NCI-H526 (cell line): ENCODE measurements around the gene AGBL4.
A peak's percentile ranks its signal among the peaks of the same experiment; 100 is the strongest.
"Not testable (repeated sequence)": the region's sequence is repeated elsewhere in the genome, so short reads cannot be mapped to it uniquely, and the experiment has no call there.

ENCODE experiments used
- DNase-seq, 2 experiments: peaks; one replicate each; lab custom pipeline; 2025; lab: John Stamatoyannopoulos, UW

The AGBL4 gene

GRCh38 chr1:49306507-49307070 is 717.2 kb downstream of the AGBL4 start:
- no peak for DNase-seq

- not testable (repeated sequence) for DNase-seq
These were observed 721.4 kb downstream of the AGBL4 start for GRCh38 chr1:49302400-49302799.

DNA sequence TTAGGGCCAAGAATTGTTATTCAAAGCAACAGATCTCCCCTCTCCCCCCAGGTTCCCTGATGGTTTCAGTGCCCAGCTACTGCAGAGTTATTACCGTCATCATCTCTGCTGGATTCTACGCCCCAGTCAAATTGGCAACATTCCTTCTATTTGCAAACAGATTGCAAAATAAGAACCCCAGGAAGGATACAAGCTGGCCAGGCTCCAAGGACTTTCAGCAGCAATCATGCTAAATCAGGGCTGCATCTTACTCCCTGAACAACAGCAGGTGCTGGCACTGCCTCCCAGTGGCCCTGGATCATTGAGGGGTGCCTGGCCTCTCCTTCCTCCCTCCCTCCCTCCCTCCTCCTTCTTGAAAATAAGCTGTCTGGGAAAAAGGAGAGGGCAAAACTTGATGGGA is 725.5 kb downstream of the AGBL4 start:
- DNase-seq, result no peak

- DNase-seq, result no peak
These were observed 726.0 kb downstream of the AGBL4 start for GRCh38 chr1:49297783-49298182.

DNA sequence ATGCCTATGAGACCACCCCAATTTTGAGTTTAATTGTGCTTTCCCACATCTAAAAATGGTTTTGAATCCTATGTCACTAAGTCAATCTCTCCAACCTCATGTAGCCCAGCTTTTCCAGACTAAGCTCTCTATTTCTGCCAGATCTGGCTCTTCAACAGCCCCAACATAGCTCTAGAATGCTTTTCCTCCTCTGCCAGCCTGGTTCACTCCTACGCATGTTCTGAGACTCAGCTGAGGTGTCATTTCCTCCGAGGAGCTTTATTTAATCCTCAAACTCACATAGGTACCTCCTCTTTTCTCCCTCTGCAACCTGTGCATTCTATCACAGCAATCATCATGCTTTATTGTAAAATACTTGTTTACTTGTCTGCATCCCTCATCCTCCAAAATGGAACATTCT is 729.2 kb downstream of the AGBL4 start:
- no peak for DNase-seq

GRCh38 chr1:49293016-49293415 is 730.7 kb downstream of the AGBL4 start:
- no peak for DNase-seq

DNA sequence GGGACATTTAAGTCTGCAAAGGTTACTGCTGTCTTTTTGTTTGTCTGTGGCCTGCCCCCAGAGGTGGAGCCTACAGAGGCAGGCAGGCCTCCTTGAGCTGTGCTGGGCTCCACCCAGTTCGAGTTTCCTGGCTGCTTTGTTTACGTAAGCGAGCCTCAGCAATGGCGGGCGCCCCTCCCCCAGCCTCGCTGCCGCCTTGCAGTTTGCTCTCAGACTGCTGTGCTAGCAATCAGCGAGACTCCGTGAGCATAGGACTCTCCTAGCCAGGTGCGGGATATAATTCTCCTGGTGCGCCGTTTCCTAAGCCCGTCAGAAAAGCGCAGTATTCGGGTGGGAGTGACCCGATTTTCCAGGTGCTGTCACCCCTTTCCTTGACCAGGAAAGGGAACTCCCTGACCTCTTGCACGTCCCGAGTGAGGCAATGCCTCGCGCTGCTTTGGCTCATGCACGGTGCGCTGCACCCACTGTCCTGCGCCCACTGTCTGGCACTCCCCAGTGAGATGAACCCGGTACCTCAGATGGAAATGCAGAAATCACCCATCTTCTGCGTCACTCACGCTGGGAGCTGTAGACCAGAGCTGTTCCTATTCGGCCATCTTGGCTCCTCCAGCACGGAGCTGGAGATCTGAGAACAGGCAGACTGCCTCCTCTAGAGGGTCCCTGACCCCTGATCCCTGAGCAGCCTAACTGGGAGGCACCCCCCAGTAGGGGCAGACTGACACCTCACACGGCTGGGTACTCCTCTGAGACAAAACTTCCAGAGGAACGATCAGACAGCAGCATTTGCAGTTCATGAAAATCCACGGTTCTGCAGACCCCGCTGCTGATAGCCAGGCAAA is 766.3 kb downstream of the AGBL4 start:
- DNase-seq, result peak in 1 of 2 experiments; percentile 35

DNA sequence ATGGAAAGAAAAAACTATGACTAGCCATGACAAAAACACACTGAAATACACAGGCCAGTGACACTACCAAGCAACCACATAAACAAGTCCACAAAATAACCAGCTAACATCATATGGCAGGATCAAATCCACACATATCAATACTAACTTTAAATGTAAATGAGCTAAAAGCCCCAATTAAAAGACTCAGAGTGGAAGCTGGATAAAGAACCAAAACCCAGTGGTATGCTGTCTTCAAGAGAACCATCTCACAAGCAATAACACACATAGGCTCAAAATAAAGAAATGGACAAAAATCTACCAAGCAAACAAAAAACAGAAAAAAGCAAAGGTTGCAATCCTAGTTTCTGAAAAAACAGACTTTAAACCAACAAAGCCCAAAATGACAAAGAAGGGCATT is 770.8 kb downstream of the AGBL4 start:
- DNase-seq, result no peak

GRCh38 chr1:49251019-49251784 is 772.6 kb downstream of the AGBL4 start:
- DNase-seq, result no peak

GRCh38 chr1:49240709-49241221 is 783.0 kb downstream of the AGBL4 start:
- DNase-seq, result no peak

DNA sequence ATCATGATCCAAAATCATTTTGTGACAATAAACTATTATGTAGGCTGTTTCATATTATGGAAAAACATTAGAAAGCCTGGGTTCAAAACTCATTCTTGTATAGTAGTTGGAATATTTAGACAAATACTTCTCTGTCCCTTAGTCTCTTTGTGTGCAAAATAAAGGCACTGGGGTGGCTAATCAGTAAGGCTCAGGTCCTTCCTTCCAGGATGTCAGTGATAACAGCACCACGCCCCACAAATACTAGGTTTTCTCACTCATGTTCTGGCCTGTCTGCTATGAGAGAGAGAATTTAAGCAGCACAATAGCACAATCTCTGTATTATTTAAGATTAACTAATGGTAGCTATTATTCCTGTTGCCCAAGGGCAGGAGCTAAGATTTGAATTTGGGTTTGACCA is 788.8 kb downstream of the AGBL4 start:
- no peak for DNase-seq

DNA sequence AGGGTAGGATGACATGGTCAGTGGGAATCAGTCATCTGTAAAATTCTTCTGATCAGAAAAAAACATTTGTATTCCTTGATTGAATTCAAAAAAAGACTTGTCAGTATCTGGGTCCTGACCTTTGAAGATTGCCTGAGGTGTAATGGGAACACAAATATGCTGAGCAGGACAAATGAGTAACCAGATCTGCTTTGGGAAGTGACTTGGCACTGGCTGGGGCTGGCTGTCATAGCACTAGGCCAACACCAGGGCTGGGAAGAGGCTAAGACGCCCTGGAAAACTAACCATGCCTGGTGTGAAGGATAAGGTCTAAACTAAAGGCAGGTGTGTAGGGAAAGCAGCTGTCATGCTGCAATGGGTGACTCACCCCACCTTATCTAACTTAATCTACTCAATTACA is 794.2 kb downstream of the AGBL4 start:
- DNase-seq, result peak in 1 of 2 experiments; percentile 4

GRCh38 chr1:49226758-49227157 is 797.0 kb downstream of the AGBL4 start:
- no peak for DNase-seq

DNA sequence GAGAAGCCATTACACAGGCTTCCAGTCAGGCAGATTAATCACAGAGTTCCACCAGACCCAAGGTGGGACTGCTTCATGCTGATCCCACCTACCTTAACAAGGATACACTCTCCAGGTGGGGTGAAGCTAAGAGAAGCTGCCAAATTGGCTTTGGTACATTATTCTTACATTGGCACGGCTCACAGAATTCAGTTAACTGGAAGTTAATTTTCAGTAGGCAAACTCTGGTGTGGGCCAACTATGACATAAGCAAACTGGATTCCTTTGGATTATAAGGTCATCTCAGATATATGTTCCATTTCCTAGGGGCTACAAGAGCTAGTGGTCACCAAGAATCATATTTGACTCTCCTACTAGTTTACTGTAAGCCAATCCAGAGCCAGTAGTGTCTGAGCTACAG is 798.3 kb downstream of the AGBL4 start:
- DNase-seq, result no peak

DNA sequence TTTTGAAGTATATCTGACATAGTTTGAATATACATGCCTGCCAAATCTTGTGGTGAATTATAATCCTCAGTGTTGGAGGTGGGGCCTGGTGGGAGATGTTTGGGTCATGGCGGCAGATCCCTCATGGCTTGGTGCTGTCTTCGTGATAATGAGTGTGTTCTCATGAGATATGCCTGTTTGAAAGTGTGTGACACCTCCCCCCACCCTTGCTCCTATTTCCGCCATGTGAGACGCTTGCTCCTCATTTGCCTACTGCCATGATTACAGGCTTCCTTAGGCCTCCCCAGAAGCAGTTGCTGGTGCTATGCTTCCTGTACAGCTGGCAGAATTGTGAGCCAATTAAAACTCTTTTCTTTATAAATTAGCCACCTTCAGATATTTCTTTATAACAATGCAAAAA is 810.5 kb downstream of the AGBL4 start:
- DNase-seq, result peak; percentile 71 to 80

DNA sequence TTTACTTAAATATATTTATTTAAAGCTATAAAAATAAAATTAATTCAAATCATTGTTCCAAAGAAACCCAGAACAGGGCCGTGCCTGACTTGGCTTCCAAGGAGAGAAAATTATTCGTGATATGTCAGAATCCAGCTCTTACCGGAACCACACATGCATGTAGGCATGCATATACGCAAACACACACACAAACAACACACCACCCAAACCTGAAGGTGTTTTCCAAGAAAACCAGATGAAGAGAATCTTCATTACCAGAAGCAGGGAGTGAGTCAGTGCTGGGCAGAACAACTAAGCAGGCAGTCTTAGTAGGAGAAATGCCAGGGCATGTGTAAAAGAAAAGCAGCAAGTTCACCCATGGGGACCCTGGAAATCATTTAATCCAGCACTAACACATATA is 815.0 kb downstream of the AGBL4 start:
- no peak for DNase-seq

GRCh38 chr1:49204720-49205119 is 819.0 kb downstream of the AGBL4 start:
- no peak for DNase-seq

DNA sequence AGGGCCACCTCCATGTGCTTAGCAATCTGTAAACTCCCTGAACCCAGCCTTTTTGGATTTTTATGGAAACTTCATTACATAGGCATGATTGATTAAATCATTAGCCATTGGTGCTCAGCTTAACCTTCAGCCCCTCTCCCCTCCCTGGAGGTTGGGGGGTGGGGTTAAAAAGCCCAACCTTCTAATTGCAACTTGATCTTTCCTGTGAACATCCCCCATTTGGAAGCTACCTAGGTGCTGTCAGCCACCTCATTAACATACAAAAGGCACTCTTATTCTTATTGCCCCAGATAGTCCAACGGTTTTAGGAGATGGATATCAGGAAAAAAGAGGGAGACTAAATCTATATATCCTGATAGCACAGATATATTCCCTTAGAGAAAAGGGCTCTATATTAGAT is 823.0 kb downstream of the AGBL4 start:
- no peak for DNase-seq

DNA sequence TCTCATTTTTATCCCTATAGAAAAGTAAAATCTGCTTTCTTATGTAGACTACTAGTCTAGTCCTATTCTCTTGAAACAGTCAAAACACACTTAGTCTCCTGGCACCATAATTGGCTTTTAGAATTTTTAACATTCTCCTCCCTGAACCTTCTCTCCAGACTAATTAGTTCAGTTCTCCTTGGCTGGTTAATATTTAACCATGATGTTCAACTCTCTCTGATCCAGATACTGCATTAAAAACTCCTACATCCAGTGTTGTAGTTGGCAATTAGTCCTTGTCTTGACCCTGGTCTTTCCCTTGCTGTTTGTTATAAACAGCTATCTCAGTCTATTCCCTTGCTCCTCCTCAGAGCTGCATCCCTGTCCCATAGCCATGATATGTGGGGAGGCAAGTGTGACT is 824.2 kb downstream of the AGBL4 start:
- peak in 1 of 2 experiments; percentile 29 for DNase-seq

DNA sequence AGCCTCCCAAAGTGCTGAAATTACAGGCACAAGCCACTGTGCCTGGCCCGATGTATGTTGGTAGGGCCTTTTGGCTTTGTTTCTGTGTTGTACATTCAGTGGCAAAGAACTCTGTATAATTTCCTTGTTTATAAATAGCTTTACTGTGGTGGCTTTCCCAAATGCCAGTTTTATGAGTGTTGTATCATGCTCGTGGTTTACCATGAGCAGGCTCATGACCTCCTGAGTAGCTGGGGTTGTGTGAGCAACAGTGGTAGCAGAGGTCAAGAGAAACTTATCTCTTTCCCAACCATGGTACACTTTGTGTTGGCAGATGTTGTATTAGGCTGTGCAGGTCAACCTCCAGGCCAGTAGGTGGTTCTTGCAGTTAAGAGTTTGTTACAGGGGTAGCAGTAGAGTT is 826.7 kb downstream of the AGBL4 start:
- no peak for DNase-seq

DNA sequence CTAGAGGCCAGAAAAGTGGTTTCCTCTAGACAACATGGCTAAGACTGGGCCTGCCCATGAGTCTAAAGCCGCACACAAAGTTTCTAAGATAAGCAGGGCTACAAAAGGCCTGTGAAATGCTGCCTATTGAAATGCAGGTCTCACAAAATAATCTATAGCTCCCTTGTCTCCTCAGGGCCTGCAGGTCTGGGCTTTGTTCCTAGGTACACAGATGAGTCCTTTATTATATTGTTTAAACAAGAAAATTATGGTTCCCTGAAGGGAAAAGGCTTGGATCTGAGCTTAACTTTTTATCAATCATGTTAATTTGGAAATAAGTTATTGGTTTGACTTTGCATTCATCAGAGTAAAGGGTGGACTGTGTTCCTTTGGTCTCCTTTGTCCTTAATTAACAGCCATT is 833.6 kb downstream of the AGBL4 start:
- DNase-seq, result peak; percentile 11 to 28

GRCh38 chr1:49187056-49187455 is 836.7 kb downstream of the AGBL4 start:
- DNase-seq, result no peak
